IPS-20b (cell line): ENCODE results near the gene GNRH2.

Experiments used
- H3K27ac ChIP-seq: one replicate; pipeline ENCODE4 v1.5.1; 2013; ENCODE audit warnings: low read length
- H3K27me3 ChIP-seq: 2 replicates; pipeline ENCODE4 v1.6.1; 2013; ENCODE audit warnings: mild to moderate bottlenecking, low read length, inconsistent platforms; ENCODE audit not compliant: insufficient read depth
- H3K36me3 ChIP-seq: 2 replicates; pipeline ENCODE4 v1.6.1; 2013; ENCODE audit warnings: low read depth, mild to moderate bottlenecking, inconsistent platforms, low read length, moderate library complexity; ENCODE audit not compliant: insufficient read depth
- H3K4me1 ChIP-seq: 2 replicates; pipeline ENCODE4 v1.6.1; 2013; ENCODE audit warnings: mild to moderate bottlenecking, control low read depth, inconsistent platforms, low read length, moderate library complexity; ENCODE audit not compliant: insufficient read depth
- H3K4me3 ChIP-seq: 2 replicates; pipeline ENCODE4 v1.5.1; 2013; ENCODE audit warnings: mild to moderate bottlenecking, low read length, inconsistent platforms
- H3K9ac ChIP-seq: 2 replicates; pipeline ENCODE4 v1.6.1; 2013; ENCODE audit warnings: low read depth, mild to moderate bottlenecking, inconsistent platforms, low read length, moderate library complexity
- H3K9me3 ChIP-seq: 2 replicates; pipeline ENCODE4 v1.6.1; 2013; ENCODE audit warnings: mild to moderate bottlenecking, low read depth, low read length, inconsistent platforms; ENCODE audit not compliant: insufficient read depth

Gene GNRH2

DNA sequence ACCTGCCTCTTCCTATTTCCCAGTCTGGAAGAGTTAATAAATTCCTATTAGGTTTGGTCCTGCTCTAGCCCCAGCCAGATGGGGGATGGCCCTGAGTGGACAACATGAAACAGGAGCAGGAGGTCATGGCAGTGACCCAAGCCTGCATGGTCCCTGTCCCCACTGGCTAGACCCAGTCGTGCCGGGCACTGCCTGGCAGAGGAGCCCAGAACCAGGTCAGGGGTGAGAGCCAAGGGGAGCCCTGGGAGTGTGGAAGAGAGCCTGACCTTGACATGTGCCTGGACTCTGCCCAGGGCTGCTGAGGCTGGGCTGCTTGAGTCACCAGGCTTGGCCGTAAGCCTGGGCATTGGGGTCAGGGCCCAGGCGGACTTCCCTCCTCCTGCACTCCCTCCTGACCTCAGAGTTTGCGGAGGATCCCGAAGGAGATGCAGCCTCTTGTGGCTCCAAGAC is 37.5 kb downstream of the GNRH2 start:
- no peaks in the 10 kb centered on the region for H3K9me3 ChIP-seq
- H3K4me3 ChIP-seq = no peak overlapping the region
- H3K36me3 ChIP-seq = no peaks in the 10 kb centered on the region

GRCh38 chr20:3081641-3082040 is 38.2 kb downstream of the GNRH2 start:
- H3K27me3 ChIP-seq = peaks cover 69% of the 10 kb centered on the region
- H3K27ac ChIP-seq = no peak overlapping the region
- peaks cover 6% of the 10 kb centered on the region; the same call in 1 of the 2 replicates for H3K4me1 ChIP-seq
- H3K36me3 ChIP-seq = no peaks in the 10 kb centered on the region
- no peak overlapping the region for H3K9ac ChIP-seq
- H3K9me3 ChIP-seq = no peaks in the 10 kb centered on the region
- no peak overlapping the region for H3K4me3 ChIP-seq

More for the DNA sequence above, 37.5 kb downstream of the GNRH2 start:
- Histone ChIP-seq H3K9ac (no peak overlapping the region), H3K27me3 (peaks cover 69% of the 10 kb centered on the region), H3K4me1 (peaks cover 6% of the 10 kb centered on the region; the same call in 1 of the 2 replicates), H3K27ac (no peak overlapping the region)

DNA sequence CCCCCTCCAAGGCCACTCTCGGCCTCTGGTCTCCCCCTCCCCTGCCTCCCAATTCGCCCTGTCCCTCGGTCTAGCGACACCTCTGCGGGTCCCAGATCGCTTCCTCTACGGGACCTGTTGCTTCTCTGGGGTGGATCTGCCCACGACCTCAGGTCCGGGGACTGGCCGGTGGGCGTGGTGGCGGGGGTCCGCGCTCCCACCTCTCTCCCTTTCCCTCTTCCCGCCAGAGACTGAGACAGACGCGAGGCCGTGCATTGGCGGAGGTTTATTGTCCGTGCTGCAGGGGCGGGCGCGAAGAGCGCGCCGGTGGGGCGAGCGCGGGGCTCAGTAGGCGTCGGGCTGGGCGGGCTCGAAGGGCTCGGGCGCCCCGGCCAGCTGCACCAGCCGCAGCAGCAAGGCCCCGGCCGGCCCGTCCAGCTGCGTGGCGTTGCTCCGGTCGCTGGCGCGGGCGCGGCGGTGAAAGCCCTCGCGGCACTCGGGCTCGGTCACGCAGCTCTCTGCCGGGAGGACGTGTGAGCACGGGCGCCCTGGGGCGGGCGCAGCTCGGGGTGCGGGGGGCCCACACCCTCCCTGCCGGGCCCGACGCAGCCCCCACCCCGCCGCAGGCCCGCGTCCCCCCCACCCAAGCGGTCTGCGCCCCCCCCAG is 39.0 kb downstream of the GNRH2 start:
- Histone ChIP-seq H3K9me3 (no peaks in the 10 kb centered on the region), H3K4me3 (peak overlapping the region; percentile 53; the same call in 1 of the 2 replicates), H3K27ac (no peak overlapping the region), H3K4me1 (peaks cover 6% of the 10 kb centered on the region; the same call in 1 of the 2 replicates), H3K36me3 (no peaks in the 10 kb centered on the region), H3K9ac (no peak overlapping the region), H3K27me3 (peaks cover 69% of the 10 kb centered on the region)

DNA sequence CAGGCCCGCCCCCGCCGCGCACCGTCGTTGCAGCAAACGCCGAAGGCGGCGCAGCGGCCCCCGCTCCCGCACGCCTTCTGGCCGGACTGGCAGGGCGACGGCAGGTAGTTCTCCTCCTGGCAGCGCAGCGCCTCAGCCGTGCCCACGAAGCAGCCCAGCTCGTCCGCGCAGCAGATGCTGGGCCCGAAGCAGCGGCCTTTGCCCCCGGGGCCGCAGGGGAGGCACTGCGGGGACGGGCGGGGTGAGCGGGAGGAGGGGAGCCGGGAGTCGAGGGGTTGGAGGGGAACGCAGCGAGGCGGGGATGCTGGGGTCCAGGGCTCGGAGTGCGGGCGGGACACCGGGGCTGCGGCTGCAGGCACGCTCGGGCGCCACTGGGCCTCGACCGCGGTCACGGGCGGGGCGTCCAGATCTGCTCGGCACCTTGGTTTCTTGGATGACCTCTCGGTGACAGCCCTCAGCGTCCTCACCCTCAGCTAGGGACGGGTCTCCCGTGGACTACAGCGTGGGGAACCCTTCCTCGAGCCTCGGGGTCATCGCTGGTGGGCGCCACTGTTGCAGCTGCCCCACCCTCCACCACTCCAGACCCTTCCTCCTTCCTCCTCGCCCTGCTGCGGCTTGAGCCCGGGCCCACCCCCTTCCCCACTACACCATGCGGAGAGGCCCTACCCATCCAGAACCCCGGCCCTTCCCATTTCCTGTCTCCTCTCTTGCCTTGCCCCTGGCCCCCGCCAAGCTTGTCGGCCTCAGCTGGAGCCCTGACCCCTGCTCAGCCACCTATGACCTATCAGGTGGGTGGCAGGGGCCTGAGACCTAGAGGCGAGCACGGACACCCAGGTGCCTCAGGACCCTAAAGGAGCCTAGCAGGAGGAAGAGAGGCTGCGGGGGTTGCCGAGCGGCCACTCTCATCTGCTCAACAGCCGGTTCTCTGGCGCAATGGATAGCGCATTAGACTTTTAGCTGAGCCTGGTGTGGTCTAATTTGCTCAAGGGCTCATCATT is 39.8 kb downstream of the GNRH2 start:
- Histone ChIP-seq H3K4me3 (peak overlapping the region; percentile 57), H3K27me3 (peaks cover 61% of the 10 kb centered on the region)

GRCh38 chr20:3084283-3084985 is 41.0 kb downstream of the GNRH2 start, which contains the start of gene AVP:
TSS of gene AVP (minus strand) at chr20:3084724. CDS start at chr20:3084674, 50 bp downstream.
- H3K36me3 ChIP-seq = no peaks in the 10 kb centered on the region
- peaks cover 6% of the 10 kb centered on the region; the same call in 1 of the 2 replicates for H3K4me1 ChIP-seq
- no peaks in the 10 kb centered on the region for H3K9me3 ChIP-seq
- peaks cover 57% of the 10 kb centered on the region for H3K27me3 ChIP-seq
- H3K27ac ChIP-seq = no peak within 1 kb of the TSS
- peak within 1 kb of the TSS; percentile 57; the same call in 1 of the 2 replicates for H3K4me3 ChIP-seq
- no peak within 1 kb of the TSS for H3K9ac ChIP-seq

More for the DNA sequence above, 39.8 kb downstream of the GNRH2 start:
- Histone ChIP-seq H3K9ac (no peak overlapping the region), H3K27ac (no peak overlapping the region), H3K4me1 (peaks cover 6% of the 10 kb centered on the region; the same call in 1 of the 2 replicates), H3K9me3 (no peaks in the 10 kb centered on the region), H3K36me3 (no peaks in the 10 kb centered on the region)

GRCh38 chr20:3084986-3085360 is 41.6 kb downstream of the GNRH2 start:
- Histone ChIP-seq H3K9ac (no peak overlapping the region), H3K4me1 (peaks cover 6% of the 10 kb centered on the region; the same call in 1 of the 2 replicates), H3K4me3 (no peak overlapping the region), H3K27ac (no peak overlapping the region), H3K9me3 (no peaks in the 10 kb centered on the region), H3K27me3 (peaks cover 56% of the 10 kb centered on the region), H3K36me3 (no peaks in the 10 kb centered on the region)

- Histone ChIP-seq H3K9me3 (no peaks in the 10 kb centered on the region), H3K4me3 (no peak overlapping the region), H3K36me3 (no peaks in the 10 kb centered on the region), H3K27me3 (peaks cover 56% of the 10 kb centered on the region), H3K4me1 (peaks cover 6% of the 10 kb centered on the region; the same call in 1 of the 2 replicates), H3K9ac (no peak overlapping the region), H3K27ac (no peak overlapping the region)
Observed at GRCh38 chr20:3085571-3086072, 42.2 kb downstream of the GNRH2 start.

DNA sequence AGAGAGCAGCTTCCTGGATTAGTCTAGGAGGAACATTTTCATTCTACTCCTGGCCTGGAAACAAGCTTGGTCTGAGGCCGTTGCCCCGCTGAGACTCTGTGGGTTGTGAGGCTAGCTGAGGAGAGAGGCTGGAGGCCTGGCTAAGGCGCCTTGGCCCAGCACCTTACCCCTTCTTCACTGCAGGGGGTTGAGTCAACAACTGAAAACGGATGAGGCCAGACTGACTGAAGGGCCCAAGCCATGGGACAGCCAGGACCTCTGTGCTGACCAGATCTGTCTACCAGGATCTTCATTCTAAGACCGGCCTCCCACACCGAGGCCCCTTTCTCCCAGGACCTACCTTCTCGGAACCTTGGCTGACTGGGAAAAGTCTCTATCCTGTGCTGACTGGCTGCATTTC is 44.6 kb downstream of the GNRH2 start:
- Histone ChIP-seq H3K27ac (no peak overlapping the region), H3K4me1 (peaks cover 6% of the 10 kb centered on the region; the same call in 1 of the 2 replicates), H3K27me3 (peaks cover 53% of the 10 kb centered on the region), H3K9me3 (no peaks in the 10 kb centered on the region), H3K9ac (no peak overlapping the region), H3K4me3 (no peak overlapping the region), H3K36me3 (no peaks in the 10 kb centered on the region)

GRCh38 chr20:3090565-3090964 is 47.1 kb downstream of the GNRH2 start:
- no peaks in the 10 kb centered on the region for H3K9me3 ChIP-seq
- no peaks in the 10 kb centered on the region for H3K4me1 ChIP-seq
- no peak overlapping the region for H3K4me3 ChIP-seq
- no peaks in the 10 kb centered on the region for H3K36me3 ChIP-seq
- peaks cover 38% of the 10 kb centered on the region for H3K27me3 ChIP-seq
- H3K27ac ChIP-seq = no peak overlapping the region
- H3K9ac ChIP-seq = no peak overlapping the region

DNA sequence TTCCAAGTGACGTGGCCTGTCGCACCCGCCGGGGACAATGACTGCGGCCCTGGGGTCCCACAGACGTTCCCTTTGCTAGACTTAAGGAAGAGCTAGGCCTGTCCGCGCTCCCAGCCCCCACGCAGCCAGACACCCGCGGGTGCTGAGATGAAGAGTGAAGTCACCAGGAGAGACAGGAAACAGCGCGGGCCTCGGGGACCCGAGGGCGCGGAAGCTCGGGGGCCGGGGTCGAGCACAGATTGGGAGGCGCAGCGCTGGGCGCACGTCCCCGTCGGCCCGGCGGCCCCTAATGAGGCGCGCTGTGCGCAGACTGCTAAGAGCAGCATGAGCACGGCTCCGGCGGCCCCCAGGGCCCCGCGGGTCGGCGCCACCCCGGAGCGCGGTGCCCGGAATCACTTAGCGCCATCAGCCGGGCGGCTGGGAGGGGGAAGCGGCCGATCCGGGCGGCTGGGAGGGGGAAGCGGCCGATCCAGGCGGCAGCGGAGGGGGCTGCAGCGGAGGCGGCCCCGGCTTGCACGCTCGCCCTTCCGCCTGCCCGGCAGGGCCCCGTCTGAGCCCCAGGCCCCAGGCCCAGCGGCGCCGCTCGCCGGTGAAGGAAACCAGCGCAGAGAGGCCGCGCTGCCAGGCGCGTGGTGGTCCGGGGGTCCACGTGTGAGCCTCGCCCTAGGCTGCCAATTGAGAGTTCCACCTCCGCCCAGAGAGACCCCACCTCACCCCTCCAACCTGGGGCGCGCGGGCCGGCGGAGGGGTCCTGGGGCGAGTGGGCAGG is 49.4 kb downstream of the GNRH2 start:
- no peaks in the 10 kb centered on the region for H3K9me3 ChIP-seq
- H3K4me1 ChIP-seq = no peaks in the 10 kb centered on the region
- H3K27ac ChIP-seq = no peak overlapping the region
- H3K27me3 ChIP-seq = peaks cover 38% of the 10 kb centered on the region
- no peaks in the 10 kb centered on the region for H3K36me3 ChIP-seq
- H3K9ac ChIP-seq = peak overlapping the region; percentile 11; the same call in 1 of the 2 replicates
- H3K4me3 ChIP-seq = peak overlapping the region; percentile 57; the same call in 1 of the 2 replicates
